ENCODE data around the gene TRMT61B. TPM values are rescaled to one million over a fixed set of nuclear protein-coding genes. Genes with fewer than 3 reads are reported as not detected.

TRMT61B gene
- total RNA-seq, 1 donor from 2014 or later, result 18.4 TPM

- no peak for DNase-seq (ENCODE audit: low spot score)
- intact Hi-C loops (cut with micrococcal nuclease), result no loop called here
- H3K9me3 Mint-ChIP-seq, result no peaks in the 10 kb centered on the region
Measured at GRCh38 chr2:28835781-28836180, 34.3 kb downstream of the TRMT61B start.

GRCh38 chr2:28833740-28834470 lies 36.2 kb downstream of the TRMT61B start:
- Mint-ChIP-seq H3K27ac (no peak overlapping the region), H3K36me3 (ENCODE audit: low read depth) (no peaks in the 10 kb centered on the region), H3K9me3 (no peaks in the 10 kb centered on the region), H3K27me3 (ENCODE audit: insufficient read depth) (peaks cover 3% of the 10 kb centered on the region), H3K4me3 (no peak overlapping the region), H3K4me1 (ENCODE audit: low read depth) (no peaks in the 10 kb centered on the region)
- intact Hi-C loops (cut with micrococcal nuclease), result no loop called here
- DNase-seq (ENCODE audit: low spot score), result no peak

More at GRCh38 chr2:28835781-28836180, 34.3 kb downstream of the TRMT61B start:
- H3K27me3 Mint-ChIP-seq (ENCODE audit: insufficient read depth), result peaks cover 2% of the 10 kb centered on the region
- no peaks in the 10 kb centered on the region for H3K4me1 Mint-ChIP-seq (ENCODE audit: low read depth)
- H3K4me3 Mint-ChIP-seq, result no peak overlapping the region
- H3K27ac Mint-ChIP-seq, result no peak overlapping the region
- no peaks in the 10 kb centered on the region for H3K36me3 Mint-ChIP-seq (ENCODE audit: low read depth)

- H3K9me3 Mint-ChIP-seq, result no peaks in the 10 kb centered on the region
- peaks cover 5% of the 10 kb centered on the region for H3K27me3 Mint-ChIP-seq (ENCODE audit: insufficient read depth)
- H3K36me3 Mint-ChIP-seq (ENCODE audit: low read depth), result no peaks in the 10 kb centered on the region
- no peak for DNase-seq (ENCODE audit: low spot score)
- intact Hi-C loops (cut with micrococcal nuclease), result loop anchor here (10.0 kb wide), 2 partner anchors 96 to 486 kb away; no protein-coding TSS in a partner anchor
- H3K4me1 Mint-ChIP-seq (ENCODE audit: low read depth), result peaks cover 8% of the 10 kb centered on the region
- no peak overlapping the region for H3K27ac Mint-ChIP-seq
- H3K4me3 Mint-ChIP-seq, result no peak overlapping the region
Measured at GRCh38 chr2:28828382-28828781, 41.7 kb downstream of the TRMT61B start.

- H3K27me3 Mint-ChIP-seq (ENCODE audit: insufficient read depth), result peaks cover 4% of the 10 kb centered on the region
- no peak for DNase-seq (ENCODE audit: low spot score)
- intact Hi-C loops (cut with micrococcal nuclease), result loop anchor here (5.0 to 10.0 kb wide), 5 partner anchors 100 to 490 kb away; no protein-coding TSS in a partner anchor
- H3K4me1 Mint-ChIP-seq (ENCODE audit: low read depth), result peaks cover 8% of the 10 kb centered on the region
- H3K4me3 Mint-ChIP-seq, result no peak overlapping the region
- H3K27ac Mint-ChIP-seq, result no peak overlapping the region
- no peaks in the 10 kb centered on the region for H3K36me3 Mint-ChIP-seq (ENCODE audit: low read depth)
- H3K9me3 Mint-ChIP-seq, result no peaks in the 10 kb centered on the region
Measured at GRCh38 chr2:28824870-28825269, 45.2 kb downstream of the TRMT61B start.

GRCh38 chr2:28824207-28824606 lies 45.9 kb downstream of the TRMT61B start:
- H3K27ac Mint-ChIP-seq, result no peak overlapping the region
- no peaks in the 10 kb centered on the region for H3K36me3 Mint-ChIP-seq (ENCODE audit: low read depth)
- peaks cover 8% of the 10 kb centered on the region for H3K4me1 Mint-ChIP-seq (ENCODE audit: low read depth)
- intact Hi-C loops (cut with micrococcal nuclease), result loop anchor here (5.0 to 10.0 kb wide), 5 partner anchors 101 to 491 kb away; no protein-coding TSS in a partner anchor
- H3K4me3 Mint-ChIP-seq, result no peak overlapping the region
- H3K27me3 Mint-ChIP-seq (ENCODE audit: insufficient read depth), result peaks cover 3% of the 10 kb centered on the region
- no peak for DNase-seq (ENCODE audit: low spot score)
- H3K9me3 Mint-ChIP-seq, result no peaks in the 10 kb centered on the region

GRCh38 chr2:28822036-28822435 lies 48.1 kb downstream of the TRMT61B start:
- Mint-ChIP-seq H3K36me3 (ENCODE audit: low read depth) (no peaks in the 10 kb centered on the region), H3K27ac (no peak overlapping the region), H3K9me3 (no peaks in the 10 kb centered on the region), H3K4me3 (no peak overlapping the region), H3K27me3 (ENCODE audit: insufficient read depth) (peaks cover 2% of the 10 kb centered on the region), H3K4me1 (ENCODE audit: low read depth) (no peaks in the 10 kb centered on the region)
- DNase-seq (ENCODE audit: low spot score), result no peak
- intact Hi-C loops (cut with micrococcal nuclease), result loop anchor here (5.0 to 10.0 kb wide), 5 partner anchors 103 to 493 kb away; no protein-coding TSS in a partner anchor

GRCh38 chr2:28821295-28821958 lies 48.7 kb downstream of the TRMT61B start:
- no peaks in the 10 kb centered on the region for H3K9me3 Mint-ChIP-seq
- H3K27ac Mint-ChIP-seq, result no peak overlapping the region
- H3K27me3 Mint-ChIP-seq (ENCODE audit: insufficient read depth), result peaks cover 2% of the 10 kb centered on the region
- no peak overlapping the region for H3K4me3 Mint-ChIP-seq
- H3K4me1 Mint-ChIP-seq (ENCODE audit: low read depth), result no peaks in the 10 kb centered on the region
- no peaks in the 10 kb centered on the region for H3K36me3 Mint-ChIP-seq (ENCODE audit: low read depth)
- peak; percentile 52 for DNase-seq (ENCODE audit: low spot score)
- intact Hi-C loops (cut with micrococcal nuclease), result loop anchor here (1.0 to 10.0 kb wide), 8 partner anchors 49 to 493 kb away; partner anchors contain the start of genes TRMT61B and WDR43

- H3K4me3 Mint-ChIP-seq, result no peak overlapping the region
- no peaks in the 10 kb centered on the region for H3K9me3 Mint-ChIP-seq
- H3K27ac Mint-ChIP-seq, result no peak overlapping the region
- H3K27me3 Mint-ChIP-seq (ENCODE audit: insufficient read depth), result no peaks in the 10 kb centered on the region
- no peaks in the 10 kb centered on the region for H3K4me1 Mint-ChIP-seq (ENCODE audit: low read depth)
- no peaks in the 10 kb centered on the region for H3K36me3 Mint-ChIP-seq (ENCODE audit: low read depth)
- DNase-seq (ENCODE audit: low spot score), result no peak
- intact Hi-C loops (cut with micrococcal nuclease), result no loop called here
Measured at GRCh38 chr2:28818053-28818452, 52.1 kb downstream of the TRMT61B start.

- intact Hi-C loops (cut with micrococcal nuclease), result loop anchor here (1.0 to 5.0 kb wide), 5 partner anchors 25 to 307 kb away; partner anchors contain the start of genes CLIP4 and TRMT61B
- H3K4me3 Mint-ChIP-seq, result peak within 1 kb of the TSS; percentile 80
- no peaks in the 10 kb centered on the region for H3K9me3 Mint-ChIP-seq
- H3K4me1 Mint-ChIP-seq (ENCODE audit: low read depth), result peaks cover 12% of the 10 kb centered on the region
- H3K27me3 Mint-ChIP-seq (ENCODE audit: insufficient read depth), result peaks cover 4% of the 10 kb centered on the region
- peak within 1 kb of the TSS; percentile 40 for H3K27ac Mint-ChIP-seq
- peaks cover 16% of the 10 kb centered on the region for H3K36me3 Mint-ChIP-seq (ENCODE audit: low read depth)
- DNase-seq (ENCODE audit: low spot score), result peak; percentile 79
Measured at GRCh38 chr2:28810384-28811285, 59.5 kb downstream of the TRMT61B start, which contains the start of gene SPDYA. SPDYA (plus strand) TSS chr2:28810834; CDS start chr2:28816015, 5,181 bp downstream.

- peaks cover 12% of the 10 kb centered on the region for H3K4me1 Mint-ChIP-seq (ENCODE audit: low read depth)
- no peaks in the 10 kb centered on the region for H3K9me3 Mint-ChIP-seq
- peaks cover 17% of the 10 kb centered on the region for H3K36me3 Mint-ChIP-seq (ENCODE audit: low read depth)
- DNase-seq (ENCODE audit: low spot score), result no peak
- intact Hi-C loops (cut with micrococcal nuclease), result loop anchor here (1.0 to 5.0 kb wide), 5 partner anchors 25 to 307 kb away; partner anchors contain the start of genes CLIP4 and TRMT61B
- peaks cover 4% of the 10 kb centered on the region for H3K27me3 Mint-ChIP-seq (ENCODE audit: insufficient read depth)
- H3K27ac Mint-ChIP-seq, result peak overlapping the region; percentile 40
- H3K4me3 Mint-ChIP-seq, result peak overlapping the region; percentile 80
Measured at GRCh38 chr2:28809927-28810326, 60.2 kb downstream of the TRMT61B start.

- Mint-ChIP-seq H3K9me3 (no peaks in the 10 kb centered on the region), H3K27me3 (ENCODE audit: insufficient read depth) (no peaks in the 10 kb centered on the region), H3K4me3 (no peak overlapping the region), H3K36me3 (ENCODE audit: low read depth) (peaks cover 26% of the 10 kb centered on the region), H3K27ac (no peak overlapping the region), H3K4me1 (ENCODE audit: low read depth) (peaks cover 5% of the 10 kb centered on the region)
- DNase-seq (ENCODE audit: low spot score), result no peak
- intact Hi-C loops (cut with micrococcal nuclease), result no loop called here
Measured at GRCh38 chr2:28802975-28803429, 67.1 kb downstream of the TRMT61B start.

- H3K27ac Mint-ChIP-seq, result no peak overlapping the region
- no peak overlapping the region for H3K4me3 Mint-ChIP-seq
- H3K27me3 Mint-ChIP-seq (ENCODE audit: insufficient read depth), result no peaks in the 10 kb centered on the region
- intact Hi-C loops (cut with micrococcal nuclease), result no loop called here
- no peak for DNase-seq (ENCODE audit: low spot score)
- H3K9me3 Mint-ChIP-seq, result no peaks in the 10 kb centered on the region
- peaks cover 17% of the 10 kb centered on the region for H3K4me1 Mint-ChIP-seq (ENCODE audit: low read depth)
- H3K36me3 Mint-ChIP-seq (ENCODE audit: low read depth), result peaks cover 37% of the 10 kb centered on the region
Measured at GRCh38 chr2:28801726-28802125, 68.4 kb downstream of the TRMT61B start.

All from activated T-helper 1 cell treated with anti-CD3 and anti-CD28 coated beads, Interleukin-12 subunit alpha, Interleukin-12 subunit beta, Interleukin-2, Interleukin-4 antibody, amounts not matched to agents 30 ng/mL and 10 ng/mL and 1 ng/mL, durations not matched to agents 14 hours and 24 hours and 36 hours (primary cell).